ENCODE measurements around the gene C1QTNF8. TPM values are rescaled to one million over a fixed set of nuclear protein-coding genes. Genes with fewer than 3 reads are reported as not detected.
A peak's percentile ranks its signal among the peaks of the same experiment; 100 is the strongest.

C1QTNF8 gene
- total RNA-seq, 6 donors from 2014 or later = 0.30 TPM; not detected in 5

DNA sequence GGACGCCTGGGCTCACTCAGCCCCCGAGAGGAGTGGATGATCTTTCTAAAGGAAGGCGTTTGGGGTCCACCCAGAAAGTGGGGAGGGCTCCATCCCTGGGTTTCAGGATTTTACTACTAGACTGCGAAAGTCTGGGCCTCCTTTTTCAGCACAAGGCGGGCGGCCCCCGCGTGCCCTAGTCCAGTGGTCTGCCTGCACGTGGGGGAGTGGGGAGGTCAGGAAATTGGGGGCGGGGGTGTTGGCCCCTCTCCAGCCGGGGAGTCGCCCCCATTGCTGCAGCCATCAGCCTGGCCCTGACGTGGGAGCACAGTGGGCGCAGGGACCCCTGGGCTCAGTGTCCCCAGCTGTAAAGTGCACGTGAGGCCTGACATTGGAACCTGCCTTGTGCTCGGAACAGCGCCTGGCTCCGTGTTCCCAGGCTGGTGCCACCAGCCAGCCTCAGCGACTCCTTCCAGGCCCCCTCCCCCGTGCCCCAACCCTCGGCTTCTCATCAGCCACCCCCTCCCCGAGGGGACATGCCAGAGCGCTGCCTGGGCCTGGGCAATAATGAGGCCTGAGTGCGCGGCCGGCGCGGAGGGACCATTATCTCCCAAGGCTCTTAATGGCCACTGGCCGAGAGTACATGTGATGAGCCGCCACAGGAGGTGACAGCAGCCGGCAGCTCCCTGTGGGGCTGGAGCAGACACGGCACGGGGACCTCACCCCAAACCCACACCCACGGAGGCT, 2.4 kb upstream of the C1QTNF8 start:
- peaks cover 0 to 14% (median 4%) of the 10 kb centered on the region in 4 donors for H3K27me3 ChIP-seq
- DNase-seq (peak in 1 of 2 donors; percentile 71), ATAC-seq (ENCODE audit: low FRiP score in 2 of 2) (no peak)
- no peak overlapping the region for H3K27ac ChIP-seq
- WGBS, 2 donors = 29 to 45% methylated on average over 5 to 23 of the region's 34 CpGs
- peaks cover 5 to 8% (median 6%) of the 10 kb centered on the region in 4 donors for H3K4me1 ChIP-seq
- no peaks in the 10 kb centered on the region for H3K36me3 ChIP-seq
- TF ChIP-seq POLR2AphosphoS5 (IDR thresholded peaks at IDR 0.05) (no peak), POLR2A (IDR thresholded peaks at IDR 0.05) (no peak), EP300 (IDR thresholded peaks at IDR 0.05) (no peak)
- TF ChIP-seq, protein P1, sequence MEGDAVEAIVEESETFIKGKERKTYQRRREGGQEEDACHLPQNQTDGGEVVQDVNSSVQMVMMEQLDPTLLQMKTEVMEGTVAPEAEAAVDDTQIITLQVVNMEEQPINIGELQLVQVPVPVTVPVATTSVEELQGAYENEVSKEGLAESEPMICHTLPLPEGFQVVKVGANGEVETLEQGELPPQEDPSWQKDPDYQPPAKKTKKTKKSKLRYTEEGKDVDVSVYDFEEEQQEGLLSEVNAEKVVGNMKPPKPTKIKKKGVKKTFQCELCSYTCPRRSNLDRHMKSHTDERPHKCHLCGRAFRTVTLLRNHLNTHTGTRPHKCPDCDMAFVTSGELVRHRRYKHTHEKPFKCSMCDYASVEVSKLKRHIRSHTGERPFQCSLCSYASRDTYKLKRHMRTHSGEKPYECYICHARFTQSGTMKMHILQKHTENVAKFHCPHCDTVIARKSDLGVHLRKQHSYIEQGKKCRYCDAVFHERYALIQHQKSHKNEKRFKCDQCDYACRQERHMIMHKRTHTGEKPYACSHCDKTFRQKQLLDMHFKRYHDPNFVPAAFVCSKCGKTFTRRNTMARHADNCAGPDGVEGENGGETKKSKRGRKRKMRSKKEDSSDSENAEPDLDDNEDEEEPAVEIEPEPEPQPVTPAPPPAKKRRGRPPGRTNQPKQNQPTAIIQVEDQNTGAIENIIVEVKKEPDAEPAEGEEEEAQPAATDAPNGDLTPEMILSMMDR (IDR thresholded peaks at IDR 0.05) = no peak
- H3K4me3 ChIP-seq = no peak overlapping the region
- no peaks in the 10 kb centered on the region for H3K9me3 ChIP-seq

DNA sequence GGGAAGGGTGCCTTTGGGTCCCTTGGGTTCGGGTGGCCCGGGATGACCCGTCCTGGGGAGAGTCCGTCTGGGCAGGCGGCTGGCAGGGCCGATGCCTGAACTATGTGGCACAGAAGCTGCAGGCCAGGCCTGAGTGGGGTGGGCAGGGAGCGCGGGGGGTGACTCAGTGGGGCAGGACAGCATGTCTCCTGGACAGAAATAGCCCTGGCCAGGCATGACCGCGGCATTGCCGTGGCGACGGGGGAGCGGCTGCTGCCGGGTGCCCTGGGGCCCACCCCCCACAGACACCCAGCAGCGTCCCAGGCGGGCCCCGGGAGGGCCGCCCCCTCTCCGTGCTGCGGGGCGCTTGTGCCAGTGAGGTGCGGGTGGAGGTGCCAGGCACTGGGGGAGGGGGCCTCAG, 1.8 kb upstream of the C1QTNF8 start:
- ATAC-seq (ENCODE audit: low FRiP score in 2 of 2) (no peak), DNase-seq (peak in 1 of 2 donors; percentile 78)
- H3K27me3 ChIP-seq = peaks cover 0 to 8% (median 1%) of the 10 kb centered on the region in 4 donors
- H3K4me1 ChIP-seq = peaks cover 0 to 1% (median under 1%) of the 10 kb centered on the region in 4 donors
- no peak overlapping the region for H3K4me3 ChIP-seq
- no peaks in the 10 kb centered on the region for H3K36me3 ChIP-seq
- 58 to 72% methylated on average over 3 to 13 of the region's 23 CpGs for WGBS, 2 donors
- TF ChIP-seq EP300 (IDR thresholded peaks at IDR 0.05) (no peak), POLR2A (IDR thresholded peaks at IDR 0.05) (no peak), POLR2AphosphoS5 (IDR thresholded peaks at IDR 0.05) (no peak)
- TF ChIP-seq, protein P1 (IDR thresholded peaks at IDR 0.05) = no peak
- H3K9me3 ChIP-seq = no peaks in the 10 kb centered on the region
- H3K27ac ChIP-seq = no peak overlapping the region

DNA sequence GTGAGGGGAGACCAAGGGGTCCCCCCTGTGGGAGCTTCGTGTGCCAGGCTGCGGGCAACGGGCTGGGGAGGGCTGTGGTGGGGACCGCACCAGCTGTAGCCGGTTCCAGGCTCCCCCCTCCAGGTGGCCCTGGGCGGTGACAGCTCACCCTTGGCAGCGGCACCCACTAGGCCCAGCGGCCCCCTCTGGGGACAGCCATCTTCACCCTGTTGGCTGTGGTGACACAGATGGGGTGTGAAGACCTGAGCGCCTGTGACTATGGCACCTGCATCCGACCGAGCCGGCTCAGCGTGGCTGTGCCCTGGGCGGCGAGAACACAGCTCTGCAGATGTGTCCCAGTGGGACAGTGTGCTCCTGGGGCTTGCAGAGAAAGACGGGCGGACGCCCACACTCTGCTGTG, 1.1 kb upstream of the C1QTNF8 start:
- Histone ChIP-seq H3K36me3 (no peaks in the 10 kb centered on the region), H3K4me1 (no peaks in the 10 kb centered on the region), H3K4me3 (no peak overlapping the region), H3K27me3 (peaks cover 0 to 8% (median 1%) of the 10 kb centered on the region in 4 donors), H3K9me3 (no peaks in the 10 kb centered on the region), H3K27ac (no peak overlapping the region)
- no peak for TF ChIP-seq POLR2AphosphoS5 (IDR thresholded peaks at IDR 0.05)
- TF ChIP-seq EP300 (IDR thresholded peaks at IDR 0.05) = no peak
- TF ChIP-seq, protein P1 (IDR thresholded peaks at IDR 0.05) = no peak
- TF ChIP-seq POLR2A (IDR thresholded peaks at IDR 0.05) = no peak
- no peak for ATAC-seq (ENCODE audit: low FRiP score in 2 of 2)
- peak in 1 of 2 donors; percentile 71 for DNase-seq
- 73 to 86% methylated on average over 12 to 15 of the region's 18 CpGs for WGBS, 2 donors

DNA sequence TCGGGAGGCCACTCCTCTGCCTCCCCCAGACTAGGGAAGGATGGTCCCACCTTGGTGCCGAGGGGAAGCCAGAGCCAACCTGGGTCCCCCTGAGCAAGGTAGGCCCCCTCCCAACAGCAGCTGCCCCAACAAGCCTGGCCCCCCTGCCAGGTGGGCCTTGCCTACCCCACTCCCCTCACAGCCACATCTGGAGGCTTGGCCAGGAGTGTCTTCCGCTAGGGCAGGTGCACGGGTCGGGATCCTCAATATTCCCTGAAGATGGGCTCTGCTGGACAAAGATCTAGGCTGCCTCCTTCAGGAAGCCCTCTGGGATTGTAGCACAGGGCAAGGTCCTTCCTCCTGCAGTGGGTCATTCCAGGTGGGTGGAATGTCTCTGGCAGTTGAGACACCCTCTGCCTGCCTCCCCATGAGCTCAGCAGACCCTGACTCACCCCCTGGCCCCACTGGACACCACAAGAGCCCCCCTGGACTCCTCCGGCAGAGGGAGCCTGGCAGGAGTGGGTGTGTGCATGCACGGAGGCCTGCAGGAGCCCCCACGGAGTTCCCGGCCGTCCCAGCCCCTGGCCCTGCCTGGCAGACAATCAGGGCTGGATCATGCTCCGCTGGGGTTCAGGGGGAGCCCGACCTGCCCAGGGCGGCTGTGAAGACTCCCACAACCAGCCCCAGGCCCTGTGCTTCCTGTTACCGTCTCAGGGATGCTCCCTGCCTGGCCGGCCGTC, 435 bp downstream of the C1QTNF8 start:
- peaks cover 0 to 13% (median 1%) of the 10 kb centered on the region in 4 donors for H3K27me3 ChIP-seq
- no peaks in the 10 kb centered on the region for H3K36me3 ChIP-seq
- H3K4me1 ChIP-seq = no peaks in the 10 kb centered on the region
- ATAC-seq (ENCODE audit: low FRiP score in 2 of 2) (no peak), DNase-seq (peak in 1 of 2 donors; percentile 69)
- H3K27ac ChIP-seq = no peak overlapping the region
- TF ChIP-seq, protein P1 (IDR thresholded peaks at IDR 0.05) = no peak
- WGBS, 2 donors = 48 to 79% methylated on average over 6 to 9 of the region's 16 CpGs
- no peaks in the 10 kb centered on the region for H3K9me3 ChIP-seq
- H3K4me3 ChIP-seq = no peak overlapping the region

Measured in upper lobe of left lung (tissue), 6 donors.